ENCODE data around the gene FBXO47.

The FBXO47 gene

DNA sequence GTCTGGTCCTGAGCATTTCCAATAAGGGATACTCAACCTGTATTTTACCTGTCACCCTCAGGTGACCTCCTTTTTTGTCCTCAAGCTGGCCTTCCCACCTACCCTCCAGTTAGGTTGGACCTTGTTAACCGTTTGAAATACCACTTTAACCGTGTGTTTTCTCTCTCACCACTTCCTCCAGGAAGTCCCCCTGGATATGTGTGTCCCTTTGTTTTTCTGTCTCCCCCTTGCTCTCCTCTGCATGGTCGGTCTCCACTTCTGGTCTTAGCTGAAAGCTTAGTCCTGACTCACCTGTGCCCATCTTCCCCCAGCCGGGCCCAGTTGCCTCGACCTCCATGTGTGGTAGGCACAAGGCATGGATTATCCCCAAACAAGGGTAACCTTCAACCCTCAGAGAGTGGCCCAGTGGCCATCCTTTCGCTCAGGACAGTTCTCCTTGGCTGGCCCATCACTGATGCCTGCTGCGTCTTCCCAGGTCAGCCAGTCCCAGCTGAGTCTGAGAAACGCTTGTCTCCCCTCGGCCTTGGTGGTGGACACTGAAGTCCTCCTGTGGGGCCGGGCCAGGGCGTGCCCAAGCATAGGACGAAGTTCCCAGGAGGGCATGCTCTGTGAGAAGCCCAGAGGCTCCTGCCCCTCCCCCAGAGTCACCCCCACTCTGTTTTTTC is 77.3 kb downstream of the FBXO47 start:
- no peak overlapping the region for H3K4me3 ChIP-seq (ENCODE audit: low read depth, low read length)
- in situ Hi-C loops (cut with HindIII; ENCODE audit: low sequenced_read_pairs): no loop called here
- TF ChIP-seq, protein P1, sequence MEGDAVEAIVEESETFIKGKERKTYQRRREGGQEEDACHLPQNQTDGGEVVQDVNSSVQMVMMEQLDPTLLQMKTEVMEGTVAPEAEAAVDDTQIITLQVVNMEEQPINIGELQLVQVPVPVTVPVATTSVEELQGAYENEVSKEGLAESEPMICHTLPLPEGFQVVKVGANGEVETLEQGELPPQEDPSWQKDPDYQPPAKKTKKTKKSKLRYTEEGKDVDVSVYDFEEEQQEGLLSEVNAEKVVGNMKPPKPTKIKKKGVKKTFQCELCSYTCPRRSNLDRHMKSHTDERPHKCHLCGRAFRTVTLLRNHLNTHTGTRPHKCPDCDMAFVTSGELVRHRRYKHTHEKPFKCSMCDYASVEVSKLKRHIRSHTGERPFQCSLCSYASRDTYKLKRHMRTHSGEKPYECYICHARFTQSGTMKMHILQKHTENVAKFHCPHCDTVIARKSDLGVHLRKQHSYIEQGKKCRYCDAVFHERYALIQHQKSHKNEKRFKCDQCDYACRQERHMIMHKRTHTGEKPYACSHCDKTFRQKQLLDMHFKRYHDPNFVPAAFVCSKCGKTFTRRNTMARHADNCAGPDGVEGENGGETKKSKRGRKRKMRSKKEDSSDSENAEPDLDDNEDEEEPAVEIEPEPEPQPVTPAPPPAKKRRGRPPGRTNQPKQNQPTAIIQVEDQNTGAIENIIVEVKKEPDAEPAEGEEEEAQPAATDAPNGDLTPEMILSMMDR (IDR thresholded peaks at IDR 0.05; ENCODE audit: low read depth, low read length, missing control alignments): no peak
- no peak for DNase-seq (ENCODE audit: low read depth)

DNA sequence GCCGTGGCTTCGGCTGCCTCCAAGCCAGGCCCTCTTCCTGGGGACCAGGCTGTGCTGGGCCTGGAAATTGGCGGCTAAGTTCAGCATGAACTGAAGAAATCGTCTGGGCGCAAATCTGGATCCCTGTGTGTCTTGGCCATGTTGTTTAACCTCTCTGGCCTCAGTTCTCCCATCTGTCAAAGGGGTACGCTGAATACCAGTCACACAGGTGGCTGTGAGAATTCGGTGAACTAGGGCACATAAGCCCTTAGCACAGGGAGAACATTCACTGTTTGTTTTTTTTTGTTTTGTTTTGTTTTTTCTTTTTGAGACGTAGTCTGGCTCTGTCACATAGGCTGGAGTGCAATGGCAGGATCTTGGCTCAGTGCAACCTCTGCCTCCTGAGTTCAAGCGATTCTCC is 78.4 kb downstream of the FBXO47 start:
- in situ Hi-C loops (cut with HindIII; ENCODE audit: low sequenced_read_pairs): no loop called here
- no peak overlapping the region for H3K4me3 ChIP-seq (ENCODE audit: low read depth, low read length)
- no peak for DNase-seq (ENCODE audit: low read depth)
- TF ChIP-seq, protein P1 (IDR thresholded peaks at IDR 0.05; ENCODE audit: low read depth, low read length, missing control alignments): no peak

DNA sequence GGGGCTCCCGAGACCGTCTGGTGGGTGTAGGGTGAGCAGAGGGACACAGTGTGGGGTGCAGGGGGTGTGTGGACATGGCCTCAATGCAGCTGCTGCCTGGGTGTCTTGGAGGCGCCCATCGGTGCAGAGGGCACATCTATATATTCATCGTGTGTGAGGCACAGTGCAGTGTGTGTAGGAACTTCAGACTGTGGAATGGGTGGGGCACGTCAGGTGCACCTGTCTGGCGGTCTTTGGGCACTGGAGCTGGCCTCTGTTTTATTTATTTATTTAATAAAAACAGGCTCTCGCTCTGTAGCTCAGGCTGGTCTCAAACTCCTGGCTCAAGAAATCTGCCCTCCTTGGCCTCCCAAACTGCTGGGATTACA is 80.6 kb downstream of the FBXO47 start:
- no peak for DNase-seq (ENCODE audit: low read depth)
- TF ChIP-seq, protein P1 (IDR thresholded peaks at IDR 0.05; ENCODE audit: low read depth, low read length, missing control alignments): no peak
- no peak overlapping the region for H3K4me3 ChIP-seq (ENCODE audit: low read depth, low read length)
- in situ Hi-C loops (cut with HindIII; ENCODE audit: low sequenced_read_pairs): no loop called here
